ENCODE data around the gene SCN9A. TPM values are rescaled to one million over a fixed set of nuclear protein-coding genes. Genes with fewer than 3 reads are reported as not detected.
"Not testable (repeated sequence)": the region's sequence is repeated elsewhere in the genome, so short reads cannot be mapped to it uniquely, and the experiment has no call there.

Gene SCN9A
- total RNA-seq, 1 experiment from 2014 or later, result 1.3 TPM

DNA sequence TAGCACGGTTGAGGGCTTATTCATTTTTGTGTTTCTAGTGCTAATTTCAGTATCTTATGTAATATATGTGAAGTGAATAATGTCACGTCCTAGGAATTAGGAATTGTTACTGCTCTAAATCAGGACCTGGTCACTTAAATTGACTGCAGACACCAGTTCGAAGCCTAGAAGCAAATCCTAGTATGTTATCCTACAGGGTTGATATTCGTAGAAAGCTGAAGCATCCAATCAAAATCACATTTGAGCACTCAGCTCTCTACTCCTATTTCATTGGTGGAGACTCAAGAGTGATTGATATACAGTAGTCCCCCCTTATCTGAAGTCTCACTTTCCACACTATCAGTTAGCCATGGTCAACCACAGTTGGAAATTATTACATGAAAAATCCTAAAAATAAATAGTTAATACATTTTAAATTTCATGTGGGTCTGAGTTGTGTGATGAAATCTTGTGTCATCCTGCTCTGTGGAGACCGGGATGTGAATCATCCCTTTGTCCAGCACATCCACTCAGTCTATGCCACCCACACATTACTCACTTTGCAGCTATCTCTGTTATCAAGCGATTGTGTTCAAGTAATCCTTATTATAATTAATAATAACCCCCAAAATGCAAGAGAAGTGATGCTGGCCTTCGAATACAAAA is 35.2 kb upstream of the SCN9A start:
- Mint-ChIP-seq H3K4me3 (no peak overlapping the region), H3K27me3 (ENCODE audit: low read depth) (no peaks in the 10 kb centered on the region), H3K4me1 (0 out of 4 replicates have a peak, but pooled peaks cover 2% of the 10 kb centered on the region in 2 experiments), H3K9me3 (no peaks in the 10 kb centered on the region), H3K27ac (no peak overlapping the region), H3K36me3 (ENCODE audit: insufficient read depth in 1 of 3, low read depth in 3 of 3) (no peaks in the 10 kb centered on the region)
- Histone ChIP-seq H4K91ac (ENCODE audit: insufficient read length, low read depth, low read length) (no peak overlapping the region), H4K5ac (ENCODE audit: insufficient read length, low read depth, low read length) (no peak overlapping the region), H3K18ac (ENCODE audit: insufficient read length, low read depth, low read length) (no peak overlapping the region), H2BK12ac (ENCODE audit: insufficient read length, low read depth, low read length) (no peak overlapping the region), H2AK5ac (ENCODE audit: insufficient read length, low read length) (no peak overlapping the region), H3K14ac (ENCODE audit: insufficient read depth, low read length) (no peak overlapping the region), H3K4me2 (ENCODE audit: insufficient read depth, insufficient read length, low read length) (no peak overlapping the region), H3K79me1 (ENCODE audit: insufficient read depth, low read depth, low read length, poor library complexity, severe bottlenecking) (no peaks in the 10 kb centered on the region), H3K4ac (ENCODE audit: low read depth, low read length) (no peak overlapping the region), H3K23me2 (ENCODE audit: insufficient read length, low read depth, low read length, poor library complexity, severe bottlenecking) (no peaks in the 10 kb centered on the region), H2BK20ac (ENCODE audit: low read depth, low read length, poor library complexity, severe bottlenecking) (no peak overlapping the region), H3K23ac (ENCODE audit: insufficient read length, low read depth, low read length) (no peak overlapping the region), H4K20me1 (ENCODE audit: control insufficient read depth, insufficient read depth, insufficient read length) (no peaks in the 10 kb centered on the region), H3K27ac (ENCODE audit: insufficient read length, low read depth, low read length) (no peak overlapping the region), H3T11ph (ENCODE audit: low read length) (no peak overlapping the region), H3K9ac (ENCODE audit: extremely low read depth, insufficient read length, low read length) (no peak overlapping the region), H3K56ac (ENCODE audit: insufficient read length, low read depth, low read length) (no peak overlapping the region), H3K9me3 (ENCODE audit: control insufficient read depth, low read depth, low read length) (no peaks in the 10 kb centered on the region), H2BK15ac (ENCODE audit: low read depth, low read length) (no peak overlapping the region), H3K27me3 (ENCODE audit: insufficient read depth, low read length) (no peaks in the 10 kb centered on the region), H2BK120ac (ENCODE audit: low read depth, low read length, poor library complexity, severe bottlenecking) (no peak overlapping the region), H2AFZ (ENCODE audit: low read length) (no peak overlapping the region), H2BK5ac (ENCODE audit: insufficient read length, low read length) (no peak overlapping the region), H3K79me2 (ENCODE audit: insufficient read depth, low read length) (no peaks in the 10 kb centered on the region), H3K4me1 (ENCODE audit: insufficient read depth, low read length) (no peaks in the 10 kb centered on the region), H4K8ac (replicated peaks; ENCODE audit: insufficient read length, low read depth, low read length) (no peak overlapping the region)
- no peak for DNase-seq
- WGBS (ENCODE audit: extremely low coverage, insufficient read length, low lambda C conversion rate), result no CpG with 5 or more reads among the region's 7 CpGs
- TF ChIP-seq, protein P1, sequence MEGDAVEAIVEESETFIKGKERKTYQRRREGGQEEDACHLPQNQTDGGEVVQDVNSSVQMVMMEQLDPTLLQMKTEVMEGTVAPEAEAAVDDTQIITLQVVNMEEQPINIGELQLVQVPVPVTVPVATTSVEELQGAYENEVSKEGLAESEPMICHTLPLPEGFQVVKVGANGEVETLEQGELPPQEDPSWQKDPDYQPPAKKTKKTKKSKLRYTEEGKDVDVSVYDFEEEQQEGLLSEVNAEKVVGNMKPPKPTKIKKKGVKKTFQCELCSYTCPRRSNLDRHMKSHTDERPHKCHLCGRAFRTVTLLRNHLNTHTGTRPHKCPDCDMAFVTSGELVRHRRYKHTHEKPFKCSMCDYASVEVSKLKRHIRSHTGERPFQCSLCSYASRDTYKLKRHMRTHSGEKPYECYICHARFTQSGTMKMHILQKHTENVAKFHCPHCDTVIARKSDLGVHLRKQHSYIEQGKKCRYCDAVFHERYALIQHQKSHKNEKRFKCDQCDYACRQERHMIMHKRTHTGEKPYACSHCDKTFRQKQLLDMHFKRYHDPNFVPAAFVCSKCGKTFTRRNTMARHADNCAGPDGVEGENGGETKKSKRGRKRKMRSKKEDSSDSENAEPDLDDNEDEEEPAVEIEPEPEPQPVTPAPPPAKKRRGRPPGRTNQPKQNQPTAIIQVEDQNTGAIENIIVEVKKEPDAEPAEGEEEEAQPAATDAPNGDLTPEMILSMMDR (conservative IDR thresholded peaks at IDR 0.05), result no peak

DNA sequence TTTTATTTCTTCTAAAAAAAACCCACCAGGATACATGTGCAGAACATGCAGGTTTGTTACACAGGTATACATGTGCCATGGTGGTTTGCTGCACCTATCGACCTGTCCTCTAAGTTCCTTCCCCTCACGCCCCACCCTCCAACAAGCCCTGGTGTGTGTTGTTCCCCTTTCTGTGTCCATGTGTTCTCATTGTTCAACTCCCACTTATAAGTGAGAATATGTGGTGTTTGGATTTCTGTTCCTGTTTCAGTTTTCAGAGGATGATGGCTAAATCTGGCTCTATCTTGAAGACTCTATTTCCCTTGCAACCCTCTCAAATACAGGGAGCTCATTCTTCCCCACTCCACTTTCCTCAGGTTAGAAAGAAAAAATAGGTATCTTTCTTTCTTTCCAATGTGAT is 32.0 kb upstream of the SCN9A start:
- not testable (repeated sequence) for H3K56ac ChIP-seq (ENCODE audit: insufficient read length, low read depth, low read length); H3K23ac ChIP-seq (ENCODE audit: insufficient read length, low read depth, low read length); H3K9ac ChIP-seq (ENCODE audit: extremely low read depth, insufficient read length, low read length); H3K4me3 Mint-ChIP-seq; H3K18ac ChIP-seq (ENCODE audit: insufficient read length, low read depth, low read length); H3K27ac ChIP-seq (ENCODE audit: insufficient read length, low read depth, low read length); H3K4me1 ChIP-seq (ENCODE audit: insufficient read depth, low read length); H4K8ac ChIP-seq (replicated peaks; ENCODE audit: insufficient read length, low read depth, low read length); H3K9me3 ChIP-seq (ENCODE audit: control insufficient read depth, low read depth, low read length); H2AK5ac ChIP-seq (ENCODE audit: insufficient read length, low read length); H4K91ac ChIP-seq (ENCODE audit: insufficient read length, low read depth, low read length); H2BK120ac ChIP-seq (ENCODE audit: low read depth, low read length, poor library complexity, severe bottlenecking); H3K9me3 Mint-ChIP-seq; H3T11ph ChIP-seq (ENCODE audit: low read length); H3K27ac Mint-ChIP-seq; H3K4me1 Mint-ChIP-seq; H3K4me2 ChIP-seq (ENCODE audit: insufficient read depth, insufficient read length, low read length); H3K14ac ChIP-seq (ENCODE audit: insufficient read depth, low read length); DNase-seq; H2BK12ac ChIP-seq (ENCODE audit: insufficient read length, low read depth, low read length); H3K27me3 ChIP-seq (ENCODE audit: insufficient read depth, low read length); H3K4ac ChIP-seq (ENCODE audit: low read depth, low read length); H3K23me2 ChIP-seq (ENCODE audit: insufficient read length, low read depth, low read length, poor library complexity, severe bottlenecking); H3K79me2 ChIP-seq (ENCODE audit: insufficient read depth, low read length); H4K20me1 ChIP-seq (ENCODE audit: control insufficient read depth, insufficient read depth, insufficient read length); H3K36me3 Mint-ChIP-seq (ENCODE audit: insufficient read depth in 1 of 3, low read depth in 3 of 3); H3K27me3 Mint-ChIP-seq (ENCODE audit: low read depth); H2BK15ac ChIP-seq (ENCODE audit: low read depth, low read length); H2BK5ac ChIP-seq (ENCODE audit: insufficient read length, low read length); H3K79me1 ChIP-seq (ENCODE audit: insufficient read depth, low read depth, low read length, poor library complexity, severe bottlenecking); H2BK20ac ChIP-seq (ENCODE audit: low read depth, low read length, poor library complexity, severe bottlenecking); H4K5ac ChIP-seq (ENCODE audit: insufficient read length, low read depth, low read length); H2AFZ ChIP-seq (ENCODE audit: low read length)
- WGBS (ENCODE audit: extremely low coverage, insufficient read length, low lambda C conversion rate), result no CpG with 5 or more reads among the region's 2 CpGs

Data from H9 (cell line).